NCI-H748 (cell line): Measurements from ENCODE around the gene POTEH.
"Not testable (repeated sequence)": the region's sequence is repeated elsewhere in the genome, so short reads cannot be mapped to it uniquely, and the experiment has no call there.

Source experiments
- DNase-seq: peaks from one replicate; lab custom pipeline; 2025; ENCODE audit not compliant: unreplicated experiment; lab: John Stamatoyannopoulos, UW

The POTEH gene

DNA sequence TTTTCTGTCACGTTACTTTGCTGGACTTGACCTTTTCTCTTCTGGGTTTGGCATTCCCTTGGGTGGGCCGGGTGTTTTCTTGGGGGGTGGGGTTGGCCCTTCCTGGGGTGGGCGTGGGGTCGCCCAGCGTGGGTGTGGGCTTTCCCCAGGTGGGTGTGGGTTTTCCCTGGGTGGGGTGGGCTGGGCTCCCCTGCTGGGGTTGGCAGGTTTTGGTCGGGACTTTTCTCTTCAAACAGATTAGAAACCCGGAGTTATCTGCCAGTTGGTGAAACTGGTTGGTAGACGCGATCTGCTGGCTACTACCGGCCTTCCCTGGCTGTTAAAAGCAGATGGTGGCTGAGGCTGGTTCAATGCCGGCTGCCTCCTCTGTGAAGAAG lies at the start of gene POTEH:
Gene POTEH, plus strand, starts transcription at position 278 of the 377 bp plus-strand sequence. Its CDS starts 52 bp downstream, at position 330.
- DNase-seq, result not testable (repeated sequence)

DNA sequence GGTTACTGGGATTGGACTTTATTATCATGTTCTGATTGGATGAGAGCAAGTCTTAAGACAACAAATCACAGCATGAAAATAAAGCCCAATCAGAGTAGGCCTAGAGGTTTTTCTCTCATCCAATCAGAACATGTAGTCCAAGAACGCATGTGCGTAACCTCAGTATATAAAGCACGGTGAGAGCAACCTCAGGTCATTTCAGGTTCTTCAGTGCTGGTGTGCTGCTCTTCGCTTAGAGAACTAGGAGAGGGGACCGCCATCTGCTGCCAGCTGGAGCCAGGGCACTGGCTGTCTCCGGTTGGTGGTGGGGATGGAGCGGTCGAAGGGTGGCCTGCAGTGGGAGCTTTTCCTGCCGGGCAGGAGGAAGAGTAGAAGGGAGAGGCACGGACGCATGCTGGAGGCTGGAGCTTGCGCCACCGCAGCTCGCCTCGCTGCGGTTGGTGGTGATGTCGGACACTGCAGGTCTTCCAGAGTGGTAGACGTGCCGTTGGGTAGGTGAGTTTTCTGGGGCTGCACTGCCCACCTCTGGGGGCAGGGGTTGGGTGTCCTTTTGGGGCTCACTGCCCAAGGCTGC lies 47.5 kb upstream of the POTEH start:
- DNase-seq, result not testable (repeated sequence)

DNA sequence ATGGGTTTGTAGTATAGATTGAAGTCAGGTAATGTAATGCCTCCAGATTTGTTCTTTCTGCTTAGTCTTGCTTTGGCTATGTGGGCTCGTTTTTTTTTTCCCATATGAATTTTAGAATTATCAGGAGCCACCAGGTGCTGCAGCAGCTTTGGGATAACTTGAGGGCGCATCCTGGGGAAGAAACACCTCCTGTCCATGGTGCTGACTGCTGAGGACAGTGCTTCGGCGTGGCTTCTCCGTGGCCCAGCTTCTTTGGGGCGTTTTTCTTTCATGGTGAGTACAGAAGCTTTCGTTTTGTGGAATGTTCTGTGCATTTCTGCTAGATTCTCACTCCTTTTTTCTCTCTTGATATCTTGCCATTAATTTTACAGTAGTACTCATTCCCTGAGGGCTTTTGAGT lies 37.9 kb upstream of the POTEH start:
- DNase-seq, result not testable (repeated sequence)

DNA sequence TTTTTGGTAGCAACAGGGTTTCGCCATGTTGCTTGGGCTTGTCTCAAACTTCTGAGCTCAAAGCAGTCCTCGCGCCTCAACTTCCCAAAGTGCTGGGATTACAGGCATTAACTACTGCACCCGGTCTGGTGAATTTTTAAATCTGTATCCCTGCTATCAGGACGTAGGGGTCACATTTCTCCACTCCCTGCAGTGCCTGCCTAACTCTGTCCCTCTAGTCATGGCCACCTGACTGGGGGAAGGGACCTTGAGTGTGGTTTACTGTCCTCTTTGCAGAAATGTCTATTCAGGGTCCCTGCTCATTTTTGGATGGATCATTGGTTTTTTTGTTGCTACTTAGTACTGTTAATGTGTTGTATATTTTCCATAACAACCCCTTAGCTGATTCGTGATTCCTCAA lies 37.1 kb upstream of the POTEH start:
- DNase-seq, result not testable (repeated sequence)

DNA sequence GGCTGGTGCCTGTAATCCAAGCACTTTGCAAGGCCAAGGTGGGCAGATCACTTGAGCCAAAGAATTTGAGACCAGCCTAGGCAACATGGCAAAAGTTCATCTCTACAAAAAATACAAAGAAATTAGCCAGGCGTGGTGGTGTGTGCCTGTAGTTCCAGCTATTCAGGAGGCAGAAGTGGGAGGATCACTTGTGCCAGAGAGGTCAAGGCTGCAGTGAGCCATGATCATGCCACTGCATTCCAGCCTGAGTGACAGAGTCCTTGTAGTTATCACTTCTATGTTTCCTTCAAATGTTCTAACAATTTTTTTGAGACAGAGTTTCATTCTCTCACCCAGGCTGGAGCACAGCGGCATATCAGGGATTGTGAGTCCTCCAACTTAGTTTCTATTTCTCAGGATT lies 36.6 kb upstream of the POTEH start:
- not testable (repeated sequence) for DNase-seq

DNA sequence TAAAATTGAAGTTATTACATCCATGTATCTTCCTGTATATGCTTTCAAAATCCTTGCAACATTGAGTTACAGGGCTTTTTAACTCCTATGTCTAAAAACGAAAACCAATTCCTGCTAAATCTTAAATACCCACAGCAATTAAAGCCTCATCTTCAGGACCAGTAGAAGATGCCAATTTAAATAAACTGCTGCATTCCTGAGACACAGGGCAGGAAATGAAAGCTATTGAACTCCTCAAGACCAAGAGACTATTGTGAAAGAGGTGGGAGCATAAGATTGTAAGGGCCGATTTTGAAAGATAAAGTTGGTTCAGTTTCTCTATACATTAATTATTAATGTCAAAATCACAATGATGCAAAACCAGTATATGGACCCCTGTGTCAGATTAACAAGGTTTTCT lies 28.7 kb upstream of the POTEH start:
- DNase-seq, result not testable (repeated sequence)

DNA sequence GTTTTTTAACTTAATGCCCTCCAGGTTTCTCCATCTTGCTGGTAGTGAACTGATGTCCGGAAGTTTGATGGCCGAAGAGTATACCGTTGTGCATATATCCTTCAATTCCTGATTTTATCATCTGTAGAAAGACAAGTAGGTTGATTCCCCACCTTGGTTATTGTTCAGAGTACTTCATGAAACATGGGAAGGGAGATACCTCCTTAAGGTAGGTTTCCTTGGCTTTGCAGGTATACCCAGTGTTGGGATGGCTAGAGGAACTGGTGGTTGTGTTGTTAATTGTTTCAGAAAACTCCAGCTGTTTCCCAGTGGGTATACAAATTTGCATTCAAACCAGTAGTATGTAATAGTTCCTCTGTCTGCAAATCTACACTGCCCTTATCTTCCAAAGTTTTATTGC lies 25.1 kb upstream of the POTEH start:
- not testable (repeated sequence) for DNase-seq

DNA sequence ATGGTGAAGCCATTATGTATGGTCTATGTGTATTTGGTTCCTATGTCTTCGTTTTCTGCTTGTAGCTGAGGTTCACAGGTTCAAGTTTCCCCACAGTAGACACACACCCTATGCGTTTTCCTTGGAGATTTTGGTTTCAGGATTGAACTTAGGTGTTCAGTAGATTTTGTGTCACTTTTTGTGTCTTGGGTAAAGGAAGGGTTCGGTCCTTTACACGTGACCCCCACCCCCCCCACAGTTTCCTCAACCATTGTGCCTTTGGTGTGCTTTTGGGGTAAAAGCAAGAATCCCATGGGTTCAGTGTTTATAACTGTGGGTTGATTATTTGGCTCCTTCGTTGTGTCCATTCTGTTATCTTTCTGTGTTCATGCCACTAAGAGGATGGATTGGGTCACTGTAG lies 24.3 kb upstream of the POTEH start:
- not testable (repeated sequence) for DNase-seq

DNA sequence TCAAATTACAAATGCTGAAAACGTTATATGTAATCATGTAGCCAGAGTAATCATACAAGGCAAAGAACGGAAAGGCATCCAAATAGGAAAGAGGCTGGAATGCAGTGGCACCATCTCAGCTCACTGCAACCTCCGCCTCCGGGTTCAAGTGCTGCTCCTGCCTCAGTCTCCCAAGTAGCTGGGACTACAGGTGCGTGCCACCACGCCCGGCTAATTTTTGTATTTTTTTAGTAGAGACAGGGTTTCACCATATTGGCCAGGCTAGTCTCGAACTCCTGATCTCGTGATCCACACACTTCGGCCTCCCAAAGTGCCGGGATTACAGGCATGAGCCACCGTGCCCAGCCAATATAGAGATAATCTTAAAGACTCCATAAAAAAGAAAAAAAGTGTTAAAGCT lies 20.4 kb upstream of the POTEH start:
- not testable (repeated sequence) for DNase-seq

DNA sequence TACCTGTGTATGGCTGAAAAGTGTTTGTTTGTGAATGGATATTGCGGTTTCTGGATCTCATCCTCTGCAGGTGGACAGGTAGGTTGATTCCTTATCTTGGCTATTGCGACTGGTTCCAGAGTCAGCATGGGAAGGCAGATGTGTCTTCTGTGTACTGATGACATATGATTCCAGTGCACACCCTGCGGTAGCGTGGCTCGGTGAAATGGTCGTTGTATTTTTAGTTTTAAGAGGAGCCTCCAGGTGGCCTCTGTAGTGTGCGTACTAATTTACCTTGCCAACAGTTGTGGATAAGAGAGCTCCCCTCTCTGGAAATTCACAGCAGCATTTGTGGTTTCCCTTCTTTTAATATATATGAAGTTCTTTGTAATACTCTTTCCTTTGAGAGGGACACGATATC lies 10.1 kb upstream of the POTEH start:
- DNase-seq, result not testable (repeated sequence)

DNA sequence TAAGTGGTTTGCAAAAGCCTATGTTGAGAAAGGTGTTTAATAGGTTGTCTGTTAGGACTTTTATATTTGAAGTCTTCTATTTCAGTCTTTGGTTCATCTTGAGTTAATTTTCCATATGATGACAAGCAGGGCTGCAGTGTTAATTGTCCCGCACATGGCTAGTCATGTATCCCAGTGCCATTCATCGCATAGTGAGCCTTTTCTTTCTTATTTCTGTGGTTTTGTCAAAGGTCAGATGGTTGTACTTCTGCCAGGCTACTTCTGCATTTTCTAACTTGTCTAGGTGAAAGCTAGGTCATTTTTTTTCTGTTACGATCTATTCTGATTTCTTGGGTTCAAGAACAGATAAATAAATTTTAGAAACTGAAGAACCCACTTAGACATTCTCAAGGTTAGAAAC lies 5.7 kb upstream of the POTEH start:
- not testable (repeated sequence) for DNase-seq

DNA sequence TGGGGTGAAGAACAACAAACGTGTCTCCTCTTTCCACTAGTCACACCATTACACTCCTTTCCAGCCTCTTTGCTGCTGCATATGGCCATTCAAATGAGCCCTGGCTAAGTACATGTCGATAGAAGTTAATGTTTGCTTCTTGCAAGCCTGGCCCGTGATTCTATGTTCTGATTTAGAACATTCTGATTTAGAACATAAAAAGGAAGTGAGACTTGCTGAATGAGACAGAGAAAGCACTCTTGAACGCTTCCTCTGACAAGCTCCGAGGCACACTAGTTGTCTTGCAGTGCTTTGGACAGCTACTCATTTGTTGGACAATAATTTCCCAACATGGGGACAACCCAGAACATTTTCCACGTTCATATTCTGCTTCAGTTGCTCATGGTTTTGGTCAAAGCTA lies 5.1 kb upstream of the POTEH start:
- not testable (repeated sequence) for DNase-seq

DNA sequence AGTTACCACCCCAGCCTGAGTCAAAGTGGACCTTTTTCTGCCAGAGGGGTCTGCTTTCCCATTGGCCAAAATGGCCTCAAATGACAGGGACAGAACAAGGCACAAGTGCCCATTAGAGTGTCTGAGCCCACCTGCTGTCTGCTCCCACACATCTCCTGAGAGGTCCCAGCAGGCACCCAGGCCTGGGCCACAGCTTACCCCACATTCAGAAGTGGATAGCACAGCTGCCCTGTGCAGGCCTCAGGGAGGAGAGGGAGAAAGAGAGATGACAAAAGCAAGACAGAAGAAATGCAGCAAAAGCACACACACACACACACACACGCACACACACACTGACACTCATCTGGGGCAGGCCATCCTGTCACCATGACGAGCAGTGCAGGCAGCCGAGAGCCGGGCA lies 4.2 kb upstream of the POTEH start:
- not testable (repeated sequence) for DNase-seq

DNA sequence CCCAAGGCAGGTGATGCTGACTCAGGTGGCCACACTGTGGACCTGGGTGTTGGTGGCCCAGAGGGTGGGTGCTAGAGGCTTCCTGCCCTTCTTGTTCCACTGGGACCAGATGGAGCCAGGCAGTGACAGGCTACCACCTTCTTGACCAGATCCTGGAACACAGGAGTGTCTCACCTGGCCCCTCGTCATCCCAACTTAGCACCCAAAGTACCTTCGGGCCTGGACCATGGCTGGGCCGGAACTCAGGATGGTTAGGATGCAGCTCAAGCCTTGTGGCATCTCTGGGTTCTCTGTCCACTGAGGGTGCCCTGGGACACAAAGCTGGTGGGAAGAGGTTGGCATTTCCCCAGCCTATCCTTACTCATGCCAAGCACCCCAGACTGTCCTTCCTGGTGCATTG lies 2.7 kb upstream of the POTEH start:
- not testable (repeated sequence) for DNase-seq

DNA sequence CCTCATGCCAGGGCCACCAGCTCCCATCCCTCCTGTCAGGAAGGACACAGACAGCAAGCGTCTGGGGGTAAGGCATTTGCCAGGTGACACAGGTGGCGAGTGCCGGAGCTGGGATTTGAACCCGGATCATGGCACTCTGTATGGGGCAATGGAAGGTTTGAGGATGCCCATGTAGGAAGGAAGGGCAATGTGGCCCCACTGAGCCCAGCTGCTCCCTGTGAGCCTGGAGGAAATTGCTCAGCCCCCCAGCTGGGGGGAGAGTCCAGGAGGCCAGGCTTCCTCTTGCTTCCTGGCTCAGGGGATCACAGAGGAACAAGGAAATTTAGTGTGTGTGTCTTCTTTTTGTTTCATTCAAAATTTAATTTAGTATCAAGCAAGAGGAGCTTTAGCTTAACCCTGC lies 2.1 kb upstream of the POTEH start:
- DNase-seq, result not testable (repeated sequence)

DNA sequence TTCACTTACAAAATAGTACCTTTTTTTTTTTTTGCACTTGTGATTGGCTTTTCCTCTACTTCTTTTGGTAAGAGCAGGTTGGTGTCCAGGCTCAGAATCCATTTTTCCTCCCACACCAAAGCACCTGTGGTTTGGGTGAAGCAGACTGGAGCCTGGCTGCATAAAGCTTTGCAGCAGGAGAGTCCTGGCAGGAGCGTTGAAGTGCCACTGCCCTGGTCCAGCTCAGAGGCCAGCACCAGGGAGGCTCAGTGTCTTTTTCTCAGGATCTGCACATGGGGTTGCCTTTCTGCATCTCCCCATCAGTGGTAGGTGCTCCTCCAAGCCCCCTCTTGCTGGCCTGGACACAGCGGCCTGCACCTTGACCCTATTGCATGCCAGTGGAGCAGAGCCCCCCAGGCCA lies 1.7 kb upstream of the POTEH start:
- not testable (repeated sequence) for DNase-seq

DNA sequence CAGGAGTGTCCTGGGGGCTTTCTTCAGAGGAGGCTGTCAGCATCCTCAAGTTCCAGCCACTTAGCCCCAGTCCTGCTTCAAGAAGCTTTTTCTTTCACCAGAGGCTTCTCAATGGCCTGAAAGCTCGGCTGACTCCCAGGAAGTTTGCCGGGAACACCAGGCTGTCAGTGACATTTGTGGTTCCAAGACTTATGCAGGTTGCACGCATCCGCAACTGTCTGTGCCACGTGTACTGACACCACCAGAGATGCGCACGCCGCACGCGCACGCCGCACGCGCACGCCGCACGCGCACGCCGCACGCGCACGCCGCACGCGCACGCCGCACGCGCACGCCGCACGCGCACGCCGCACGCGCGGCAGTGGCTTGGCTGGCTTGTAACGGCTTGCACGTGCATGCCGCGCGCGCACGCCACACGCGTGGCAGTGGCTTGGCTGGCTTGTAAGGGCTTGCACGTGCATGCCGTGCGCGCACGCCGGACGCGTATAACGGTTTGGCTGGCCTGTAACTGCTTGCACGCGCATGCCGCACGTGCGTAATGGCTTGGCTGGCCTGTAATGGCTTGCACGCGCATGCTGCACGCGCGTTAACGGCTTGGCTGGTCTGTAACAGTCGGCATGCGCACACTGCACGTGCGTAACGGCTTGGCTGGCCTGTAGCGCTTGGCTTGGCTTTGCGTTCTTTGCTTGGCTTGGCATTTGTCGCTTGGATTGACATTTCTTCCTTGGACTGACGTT lies 646 bp upstream of the POTEH start:
- DNase-seq, result not testable (repeated sequence)

DNA sequence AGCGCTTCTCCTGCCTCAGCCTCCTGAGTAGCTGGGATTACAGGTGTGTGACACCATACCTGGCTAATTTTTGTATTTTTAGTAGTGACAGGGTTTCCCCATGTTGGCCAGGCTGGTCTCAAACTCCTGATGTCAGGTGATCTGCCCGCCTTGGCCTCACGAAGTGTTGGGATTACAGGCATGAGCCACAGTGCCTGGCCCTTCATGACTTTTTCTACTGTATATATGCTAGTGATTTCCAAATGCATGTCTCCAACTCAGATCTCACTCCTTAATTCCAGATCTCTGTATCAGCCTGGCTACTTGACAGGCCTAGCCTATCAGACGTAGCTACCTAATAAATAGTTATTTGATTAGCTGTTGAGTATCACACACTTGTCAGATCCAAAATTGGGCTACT lies 23.8 kb downstream of the POTEH start:
- DNase-seq, result not testable (repeated sequence)

DNA sequence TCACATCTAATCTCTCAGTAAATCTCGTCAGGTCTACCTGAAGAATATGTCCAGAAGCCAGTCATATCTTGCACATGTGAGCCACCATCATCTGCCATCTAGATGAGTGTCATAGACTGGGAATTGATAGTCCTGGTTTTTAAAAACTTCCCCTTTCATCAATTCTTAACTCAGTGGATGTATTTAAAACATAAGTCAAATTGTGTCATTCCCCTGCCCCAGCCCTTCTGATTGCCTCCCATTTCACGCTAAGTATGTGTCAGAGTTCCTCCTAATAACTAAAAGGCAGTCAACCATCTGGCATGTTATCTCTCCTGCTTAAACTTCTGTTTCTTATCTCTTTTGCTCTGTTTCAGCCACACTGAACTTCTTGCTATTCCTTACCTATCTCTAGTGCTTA lies 24.3 kb downstream of the POTEH start:
- not testable (repeated sequence) for DNase-seq

DNA sequence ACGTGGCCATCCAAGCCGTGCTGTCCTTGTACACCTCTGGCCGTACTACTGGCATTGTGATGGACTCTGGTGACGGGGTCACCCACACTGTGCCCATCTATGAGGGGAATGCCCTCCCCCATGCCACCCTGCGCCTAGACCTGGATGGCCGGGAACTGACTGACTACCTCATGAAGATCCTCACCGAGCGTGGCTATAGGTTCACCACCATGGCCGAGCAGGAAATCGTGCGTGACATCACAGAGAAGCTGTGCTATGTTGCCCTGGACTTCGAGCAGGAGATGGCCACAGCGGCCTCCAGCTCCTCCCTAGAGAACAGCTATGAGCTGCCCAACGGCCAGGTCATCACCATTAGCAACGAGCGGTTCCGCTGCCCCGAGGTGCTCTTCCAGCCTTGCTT lies 32.1 kb downstream of the POTEH start:
- DNase-seq, result not testable (repeated sequence)

DNA sequence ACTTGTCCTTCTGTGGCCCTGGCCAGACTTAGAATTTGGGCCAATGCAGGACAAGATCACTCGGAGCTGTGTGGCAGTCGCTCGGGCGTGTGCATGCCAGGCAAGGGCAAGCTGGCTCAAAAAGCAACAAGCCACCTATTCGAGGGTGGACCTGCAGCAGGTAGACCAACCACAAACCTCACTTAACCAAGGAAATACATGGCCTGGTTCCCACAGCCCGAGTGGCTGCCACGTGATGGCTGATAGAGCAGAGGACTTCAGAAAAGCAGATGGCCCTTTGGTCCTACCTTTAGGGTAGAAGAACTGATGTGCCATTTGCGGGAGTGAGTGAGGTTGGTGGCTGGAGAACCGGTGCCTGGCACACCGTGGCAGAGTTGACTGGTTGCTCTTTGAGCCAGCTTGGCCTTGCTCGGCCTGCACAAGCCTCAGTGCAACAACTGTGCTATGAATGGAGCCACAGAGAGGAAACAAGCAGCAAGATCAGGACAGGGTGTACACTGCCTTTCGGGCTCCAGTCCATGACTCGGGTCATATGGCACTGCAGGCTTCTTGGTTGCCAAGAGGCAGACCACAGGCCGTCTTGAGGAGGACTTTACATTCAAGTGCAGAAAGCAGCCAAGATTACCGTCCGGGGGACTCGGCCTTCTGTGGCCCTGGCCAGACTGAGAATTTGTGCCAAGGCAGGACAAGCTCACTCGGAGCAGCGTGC lies 39.5 kb downstream of the POTEH start:
- not testable (repeated sequence) for DNase-seq

DNA sequence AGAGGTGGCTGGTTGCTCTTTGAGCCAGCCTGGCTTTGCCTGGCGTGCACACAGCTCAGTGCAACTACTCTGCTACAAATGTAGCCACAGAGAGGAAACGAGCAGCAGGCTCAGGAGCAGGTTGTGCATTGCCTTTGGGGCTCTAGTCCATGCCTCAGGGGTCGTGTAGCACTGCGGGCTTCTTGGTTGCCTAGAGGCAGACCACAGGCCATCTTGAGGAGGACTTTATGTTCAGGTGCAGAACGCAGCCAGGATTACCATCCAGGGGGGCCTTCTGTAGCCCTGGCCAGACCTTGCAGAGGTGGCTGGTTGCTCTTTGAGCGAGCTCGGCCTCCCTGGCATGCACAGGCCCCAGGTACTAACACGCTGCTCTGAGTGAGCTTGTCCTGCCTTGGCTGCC lies 41.2 kb downstream of the POTEH start:
- not testable (repeated sequence) for DNase-seq
